Hindlimb muscle (tissue), 1 donor: ENCODE results near the gene FLII. TPM values are rescaled to one million over a fixed set of nuclear protein-coding genes. Genes with fewer than 3 reads are reported as not detected.
A peak's percentile ranks its signal among the peaks of the same experiment; 100 is the strongest.
"Not testable (repeated sequence)": the region's sequence is repeated elsewhere in the genome, so short reads cannot be mapped to it uniquely, and the experiment has no call there.

Experiments used
- DNase-seq: peaks from one replicate; pipeline ENCODE4 v3.0.0-alpha.2; 2013
- polyA plus RNA-seq: library from polyadenylated mRNA; unstranded; fragments of 120-200 nt; gene quantifications from one replicate; pipeline ENCODE4 v1.2.1, GENCODE V29; 2013; ENCODE audit not compliant: insufficient read length

FLII gene
- 181 TPM for polyA plus RNA-seq

DNA sequence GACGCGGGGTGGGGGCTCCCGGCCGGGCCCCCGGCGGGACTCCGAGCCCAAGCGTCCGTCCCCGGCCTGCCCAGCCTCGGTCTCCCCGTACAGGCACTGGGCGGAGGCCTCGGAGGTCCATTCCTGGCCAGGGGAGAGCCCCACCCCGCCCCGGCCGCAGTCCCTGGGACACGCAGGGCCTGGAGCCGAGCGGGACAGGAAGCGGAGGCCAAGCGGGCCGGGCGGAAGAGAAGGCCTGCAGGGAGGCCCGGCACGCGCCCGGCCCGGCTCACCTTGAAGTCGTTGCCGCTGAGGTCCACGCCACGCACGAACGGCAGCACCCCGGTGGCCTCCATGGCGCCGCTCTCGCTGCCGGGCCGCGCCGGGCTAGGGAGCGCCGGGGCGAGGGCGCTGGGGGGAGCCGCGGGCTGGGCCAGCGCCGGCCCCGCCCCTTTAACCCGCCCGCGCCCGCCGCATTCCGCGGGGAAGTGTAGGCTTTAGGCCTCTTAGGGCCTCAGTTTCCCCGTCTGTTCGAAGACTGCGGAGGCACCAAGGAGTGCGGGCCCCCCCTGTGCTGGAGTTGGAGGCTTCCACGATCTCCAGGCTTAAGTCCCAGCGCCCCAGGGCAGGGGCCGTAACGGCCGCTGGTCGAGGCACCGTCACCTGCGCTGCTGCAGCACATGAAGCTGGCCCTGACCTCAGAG lies at the start of gene FLII:
FLII (minus strand) TSS at position 383 of the 683 bp plus-strand sequence; CDS start at position 335, 48 bp downstream.
- peak; percentile 71 for DNase-seq

DNA sequence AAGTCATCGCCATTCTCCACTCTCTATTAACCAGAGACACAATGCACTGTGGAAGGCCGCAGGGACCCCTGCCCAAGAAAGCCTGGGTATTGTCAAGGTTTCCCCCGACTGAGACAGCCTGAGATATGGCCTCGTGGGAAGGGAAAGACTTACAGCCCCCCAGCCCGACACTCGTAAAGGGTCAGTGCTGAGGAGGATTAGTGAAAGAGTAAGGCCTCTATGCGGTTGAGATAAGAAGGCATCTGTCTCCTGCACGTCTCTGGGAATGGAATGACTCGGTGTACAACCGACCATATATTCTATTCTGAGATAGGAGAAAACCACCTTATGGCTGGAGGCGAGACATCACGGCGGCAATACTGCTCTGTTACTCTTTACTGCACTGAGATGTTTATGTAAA lies 44.7 kb upstream of the FLII start:
- DNase-seq, result not testable (repeated sequence)

DNA sequence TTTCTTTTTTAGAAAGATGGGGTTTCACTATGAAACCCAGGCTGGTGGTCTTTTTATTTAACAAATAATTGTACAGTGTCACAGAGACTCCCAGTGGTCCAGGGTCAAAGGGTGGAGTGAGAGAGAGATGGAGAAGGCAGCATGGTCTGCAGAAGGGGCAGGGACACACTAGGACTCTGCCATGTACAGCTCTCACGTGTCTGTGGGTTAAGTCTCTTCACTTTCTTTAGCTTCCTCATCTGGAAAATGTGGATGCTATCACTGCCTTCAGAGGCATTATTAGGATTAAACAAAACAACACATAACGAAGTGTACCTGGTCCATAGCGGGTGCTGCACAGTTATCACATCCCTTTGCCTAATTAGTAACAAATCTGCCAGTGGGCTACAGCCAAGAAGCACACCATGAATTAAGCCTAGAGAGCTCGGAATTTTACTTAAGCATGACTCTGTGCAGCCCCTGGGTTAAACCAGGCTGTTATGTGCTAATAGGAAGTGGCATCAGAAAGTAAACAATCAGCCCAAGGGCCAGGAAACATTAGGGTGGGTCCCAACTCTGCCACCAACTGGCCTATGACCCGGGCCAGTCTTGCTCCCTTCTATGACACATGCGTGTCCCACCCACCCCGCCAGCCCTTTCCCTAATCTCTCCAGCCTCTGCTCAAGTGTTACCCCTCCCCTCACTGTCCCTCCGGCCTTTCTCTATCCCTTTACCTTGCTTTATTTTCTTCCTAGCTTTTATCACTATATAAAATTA lies 42.4 kb upstream of the FLII start:
- no peak for DNase-seq

DNA sequence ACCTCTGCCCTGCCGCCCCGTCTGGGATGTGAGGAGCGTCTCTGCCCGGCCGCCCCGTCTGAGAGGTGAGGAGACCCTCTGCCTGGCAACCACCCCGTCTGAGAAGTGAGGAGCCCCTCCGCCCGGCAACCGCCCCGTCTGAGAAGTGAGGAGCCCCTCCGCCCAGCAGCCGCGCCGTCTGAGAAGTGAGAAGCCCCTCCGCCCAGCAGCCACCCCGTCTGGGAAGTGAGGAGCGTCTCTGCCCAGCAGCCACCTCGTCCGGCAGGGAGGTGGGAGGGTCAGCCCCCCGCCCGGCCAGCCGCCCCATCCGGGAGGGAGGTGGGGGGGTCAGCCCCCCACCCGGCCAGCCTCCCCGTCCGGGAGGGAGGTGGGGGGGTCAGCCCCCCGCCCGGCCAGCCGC lies 39.5 kb upstream of the FLII start:
- DNase-seq, result not testable (repeated sequence)

DNA sequence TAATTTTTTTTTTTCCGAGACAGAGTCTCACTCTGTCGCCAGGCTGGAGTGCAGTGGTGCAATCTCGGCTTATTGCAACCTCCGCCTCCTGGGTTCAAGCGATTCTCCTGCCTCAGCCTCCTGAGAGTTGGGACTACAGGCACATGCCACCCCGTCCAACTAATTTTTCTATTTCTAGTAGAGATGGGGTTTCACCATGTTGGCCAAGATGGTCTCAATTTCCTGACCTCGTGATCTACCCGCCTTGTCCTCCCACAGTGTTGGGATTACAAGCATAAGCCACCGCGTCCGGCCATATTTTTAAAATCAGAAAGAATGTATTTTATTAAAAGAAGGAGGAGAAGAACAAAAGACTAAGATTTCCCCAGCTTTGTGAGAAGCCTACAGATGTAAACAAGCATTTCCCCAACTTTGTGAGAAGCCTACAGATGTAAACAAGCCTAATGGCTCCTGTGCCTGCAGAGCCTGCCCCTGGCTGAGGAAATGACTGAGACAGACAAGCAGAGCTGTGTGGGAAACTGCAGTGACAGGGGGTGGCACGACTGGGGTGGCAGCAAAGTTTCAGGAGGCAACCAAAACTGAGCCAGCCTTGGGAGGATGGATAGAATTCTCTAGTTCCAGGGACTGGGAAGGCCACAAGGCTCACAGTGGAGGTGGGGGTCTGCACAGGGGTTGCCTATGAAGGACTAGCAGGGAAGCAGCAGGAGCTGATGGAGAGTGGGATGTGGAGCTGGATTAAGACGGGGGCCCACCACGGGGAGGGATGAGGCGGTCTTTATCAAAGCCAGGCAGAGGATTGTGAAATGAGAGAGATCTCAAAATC lies 33.4 kb upstream of the FLII start:
- DNase-seq, result no peak

DNA sequence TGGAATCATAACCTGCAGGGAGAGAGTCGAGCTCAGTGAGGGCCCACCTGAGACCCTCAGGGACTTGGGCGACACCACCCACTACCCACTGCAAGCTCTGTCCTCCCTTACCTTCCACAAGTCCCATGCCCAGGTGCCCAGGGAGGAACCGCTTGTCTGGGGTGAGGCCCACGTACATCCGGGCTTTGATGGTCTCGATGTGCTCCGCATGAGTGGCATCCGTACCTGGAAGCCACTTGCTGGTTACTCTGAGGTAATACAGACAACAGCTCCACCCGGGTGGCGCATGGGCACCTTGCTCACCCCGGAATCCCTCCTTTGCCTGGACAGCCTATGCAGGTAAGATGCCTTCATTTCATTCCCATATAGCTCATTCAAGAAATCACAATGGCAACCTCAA lies 26.8 kb upstream of the FLII start:
- no peak for DNase-seq

DNA sequence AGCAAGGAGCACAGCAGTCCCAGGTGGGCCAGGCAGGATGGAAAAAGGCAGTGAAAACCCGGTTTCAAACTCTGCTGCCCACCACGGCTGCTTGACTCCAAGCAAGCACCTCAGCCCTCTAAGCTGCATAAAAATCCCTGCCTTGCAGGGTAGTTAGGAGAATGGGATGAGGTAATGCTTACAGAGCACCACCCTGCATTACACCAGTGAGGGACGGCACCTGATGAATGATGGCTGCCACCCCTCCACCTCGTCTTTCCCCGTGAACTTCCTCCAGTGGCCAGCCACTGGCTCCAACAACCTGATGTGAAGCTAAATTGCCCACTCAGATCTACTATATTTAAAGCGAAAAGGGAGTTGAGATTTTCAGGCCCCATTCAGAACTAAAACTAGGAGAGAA lies 23.2 kb upstream of the FLII start:
- no peak for DNase-seq

DNA sequence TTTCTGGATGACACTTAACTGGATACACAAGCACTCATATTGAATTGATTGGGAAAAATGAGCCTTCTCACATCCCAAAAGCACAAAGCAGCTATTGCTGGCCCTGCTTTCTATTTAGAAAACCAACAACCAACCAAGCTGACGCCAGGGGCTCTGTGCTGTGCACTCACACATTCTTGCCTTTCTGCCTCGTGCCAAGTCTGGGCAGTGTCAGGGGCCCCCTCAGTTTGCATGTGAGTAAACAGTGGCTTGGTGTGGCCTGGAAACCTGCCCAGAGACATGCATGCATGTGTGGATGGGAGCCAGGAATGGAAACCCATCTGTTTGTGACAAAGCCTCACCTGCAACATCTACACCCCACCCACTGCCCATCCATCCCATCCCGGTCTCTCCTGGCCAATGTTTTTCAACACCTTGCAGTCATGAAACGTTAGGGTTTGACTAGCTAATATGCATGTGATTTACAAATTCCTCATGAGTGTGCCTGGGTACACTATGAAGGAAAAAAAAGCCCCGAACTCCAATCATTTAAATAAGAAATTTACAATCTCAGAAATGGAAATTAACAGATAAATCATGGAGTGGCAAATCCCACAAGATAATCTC lies 22.3 kb upstream of the FLII start:
- DNase-seq, result no peak

DNA sequence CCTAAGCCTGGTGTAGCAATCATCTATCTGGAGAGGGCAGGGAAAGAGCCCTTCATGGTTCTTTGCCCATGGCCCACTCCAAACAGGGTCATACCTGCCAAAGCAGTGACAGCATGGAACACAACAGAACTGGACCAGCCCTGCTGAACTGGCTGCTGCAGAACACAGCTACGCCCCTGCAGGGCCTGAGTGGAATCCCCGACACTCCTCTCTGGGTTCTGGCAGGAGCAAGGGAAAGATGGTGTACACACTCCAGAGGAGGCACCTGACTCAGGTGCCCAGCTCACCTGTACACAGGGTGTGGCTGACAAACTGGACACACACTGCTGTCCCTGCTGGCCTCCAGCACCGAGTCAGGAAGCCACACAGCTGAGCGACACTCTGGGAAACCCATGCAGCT lies 21.7 kb upstream of the FLII start:
- no peak for DNase-seq

DNA sequence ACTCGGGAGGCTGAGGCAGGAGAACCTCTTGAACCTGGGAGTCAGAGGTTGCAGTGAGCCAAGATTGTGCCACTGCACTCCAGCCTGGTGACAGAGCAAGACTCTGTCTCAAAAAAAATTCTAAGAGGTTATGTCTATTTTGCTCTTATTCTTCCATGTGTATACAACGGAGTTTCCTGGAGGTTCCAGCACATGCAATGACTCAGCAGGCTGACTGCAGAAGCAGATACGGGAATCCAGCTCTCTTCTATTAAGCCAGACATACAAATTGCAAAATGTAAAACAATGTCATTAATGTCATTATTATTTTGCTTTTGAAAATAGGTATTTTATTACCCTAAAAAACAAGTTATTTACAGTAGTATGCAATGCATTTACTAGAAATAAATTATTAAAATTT lies 20.3 kb upstream of the FLII start:
- no peak for DNase-seq

DNA sequence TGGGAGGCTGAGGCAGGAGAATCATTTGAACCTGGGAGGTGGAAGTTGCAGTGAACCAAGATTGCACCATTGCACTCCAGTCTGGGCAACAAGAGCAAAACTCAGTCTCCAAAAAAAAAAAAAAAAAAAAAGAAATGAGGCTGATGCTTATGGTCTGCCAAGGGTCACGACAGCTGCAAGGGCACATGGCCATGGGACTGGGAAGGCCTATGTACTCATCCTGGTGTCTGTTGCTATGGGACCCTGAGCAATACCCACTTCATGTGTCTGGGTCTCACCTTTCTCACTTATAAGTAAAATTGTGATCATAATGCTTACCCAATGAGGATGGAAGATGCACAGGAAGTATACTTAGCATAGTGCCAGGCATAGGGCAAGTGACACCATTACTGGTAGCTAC lies 18.5 kb upstream of the FLII start:
- DNase-seq, result no peak

DNA sequence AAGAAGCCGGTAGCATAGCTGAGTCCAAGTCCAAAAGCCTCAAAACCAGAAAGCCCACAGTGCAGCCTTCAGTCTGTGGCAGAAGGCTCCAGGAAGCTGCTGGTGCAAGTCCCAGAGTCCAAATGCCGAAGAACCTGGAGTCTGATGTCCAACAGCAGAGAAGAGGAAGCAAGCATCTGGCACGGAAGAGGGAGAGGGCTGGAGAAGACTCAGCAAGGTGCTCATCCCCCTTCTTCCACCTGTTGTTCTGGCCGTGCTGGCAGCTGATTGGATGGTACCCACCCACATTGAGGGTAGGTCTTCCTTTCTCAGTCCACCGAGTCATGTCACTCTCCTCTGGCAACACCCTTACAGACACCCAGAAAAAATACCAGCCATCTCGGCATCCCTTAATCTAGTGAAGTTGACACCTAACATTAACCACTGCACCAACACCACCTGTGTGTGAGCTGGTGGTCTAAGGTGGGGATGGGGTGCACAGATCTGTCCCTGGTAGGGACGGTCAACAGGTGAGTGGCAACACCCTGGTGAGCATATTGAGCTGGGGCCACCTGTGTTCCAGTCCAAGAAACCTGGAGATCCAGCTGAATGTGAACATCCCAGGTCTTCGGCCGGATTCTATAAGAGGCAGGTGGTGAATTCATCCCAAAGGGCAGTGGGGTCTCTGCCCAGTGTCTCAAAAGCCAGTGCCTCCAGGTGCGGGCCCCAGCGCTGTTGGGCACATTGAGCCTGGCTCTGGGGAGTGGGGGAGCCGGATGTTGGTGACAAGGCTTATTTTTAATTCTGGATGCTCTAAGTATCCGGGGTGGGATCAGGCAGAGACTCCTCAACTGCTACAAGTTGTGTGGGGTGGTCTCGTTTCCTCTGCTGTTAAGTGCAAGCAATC lies 11.8 kb upstream of the FLII start:
- DNase-seq, result no peak

DNA sequence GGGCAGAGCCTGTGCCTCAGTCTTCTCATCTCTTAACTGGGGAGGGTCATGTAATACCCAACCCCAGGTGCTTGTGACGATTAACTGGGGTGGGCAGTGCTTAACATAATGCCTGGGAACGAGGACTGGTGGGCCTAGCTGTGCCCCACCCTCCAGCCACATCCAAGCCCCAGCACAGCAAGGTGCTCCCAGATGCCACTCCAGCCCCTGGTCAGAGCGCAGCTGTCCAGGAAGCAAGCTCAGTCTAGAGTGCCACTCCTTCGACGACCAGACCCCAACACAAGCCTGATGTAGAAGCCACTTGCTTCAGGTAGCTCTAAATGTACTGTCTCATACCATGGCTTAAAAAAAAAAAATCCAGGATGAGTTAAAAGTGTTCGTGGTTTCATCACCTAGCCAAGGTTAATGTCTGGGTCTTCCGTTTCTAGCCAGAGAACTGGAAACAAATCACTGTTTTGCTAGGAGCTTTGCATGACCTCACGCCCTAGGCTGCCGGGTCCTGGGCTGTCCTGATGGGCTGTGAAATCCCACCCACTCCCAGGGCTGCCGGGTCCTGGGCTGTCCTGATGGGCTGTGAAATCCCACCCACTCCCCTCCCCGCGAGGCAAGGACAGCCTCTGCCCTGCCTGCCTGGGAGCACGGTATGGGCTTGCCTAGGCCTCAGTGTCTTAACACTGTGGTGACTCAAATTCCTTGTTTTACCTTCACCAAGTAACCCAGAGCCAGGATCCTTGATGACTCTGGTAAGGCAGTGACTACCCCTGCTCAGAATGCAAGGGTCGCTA lies 9.6 kb upstream of the FLII start:
- no peak for DNase-seq

DNA sequence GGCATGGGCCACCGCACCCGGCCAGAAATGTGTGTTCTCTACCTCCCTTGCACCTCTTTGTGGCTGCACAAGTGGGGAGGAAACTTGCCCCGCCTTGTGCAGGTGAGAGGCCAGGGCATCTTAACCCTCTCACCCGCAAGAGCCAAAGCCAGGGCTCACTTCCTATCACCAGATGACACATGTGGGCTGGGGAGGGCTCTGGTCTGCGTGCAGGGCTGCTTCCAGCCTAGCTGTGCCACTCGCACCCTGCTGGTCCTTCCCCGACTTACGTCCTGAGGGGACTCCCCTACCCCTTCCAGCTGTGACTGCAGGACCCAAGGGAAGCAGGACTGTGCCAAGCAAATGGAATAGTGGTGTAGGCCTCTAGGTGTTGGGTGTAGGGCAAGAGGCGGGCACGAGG lies 8.8 kb upstream of the FLII start:
- no peak for DNase-seq

DNA sequence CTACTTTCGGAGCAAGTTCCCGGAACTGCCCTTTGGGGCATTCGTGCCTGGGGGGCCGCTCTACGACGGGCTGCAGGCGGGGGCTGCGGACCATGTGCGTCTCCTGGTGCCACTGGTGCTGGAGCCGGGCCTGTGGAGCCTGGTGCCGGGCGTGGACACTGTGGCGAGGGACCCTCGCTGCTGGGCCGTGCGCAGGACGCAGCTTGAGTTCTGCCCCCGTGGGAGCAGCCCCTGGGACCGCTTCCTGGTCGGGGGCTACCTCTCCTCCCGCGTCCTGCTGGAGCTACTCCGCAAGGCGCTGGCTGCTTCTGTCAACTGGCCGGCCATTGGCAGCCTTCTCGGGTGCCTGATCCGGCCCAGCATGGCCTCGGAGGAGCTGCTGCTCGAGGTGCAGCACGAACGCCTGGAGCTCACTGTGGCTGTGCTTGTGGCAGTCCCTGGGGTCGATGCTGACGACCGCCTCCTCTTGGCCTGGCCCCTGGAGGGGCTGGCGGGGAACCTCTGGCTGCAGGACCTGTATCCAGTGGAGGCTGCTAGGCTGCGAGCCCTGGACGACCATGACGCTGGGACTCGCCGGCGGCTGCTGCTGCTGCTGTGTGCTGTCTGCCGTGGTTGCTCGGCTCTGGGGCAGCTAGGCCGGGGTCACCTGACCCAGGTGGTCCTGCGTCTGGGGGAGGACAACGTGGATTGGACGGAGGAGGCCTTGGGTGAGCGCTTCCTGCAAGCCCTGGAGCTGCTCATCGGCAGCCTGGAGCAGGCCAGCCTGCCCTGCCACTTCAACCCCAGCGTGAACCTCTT lies 5.5 kb upstream of the FLII start:
- DNase-seq, result no peak

DNA sequence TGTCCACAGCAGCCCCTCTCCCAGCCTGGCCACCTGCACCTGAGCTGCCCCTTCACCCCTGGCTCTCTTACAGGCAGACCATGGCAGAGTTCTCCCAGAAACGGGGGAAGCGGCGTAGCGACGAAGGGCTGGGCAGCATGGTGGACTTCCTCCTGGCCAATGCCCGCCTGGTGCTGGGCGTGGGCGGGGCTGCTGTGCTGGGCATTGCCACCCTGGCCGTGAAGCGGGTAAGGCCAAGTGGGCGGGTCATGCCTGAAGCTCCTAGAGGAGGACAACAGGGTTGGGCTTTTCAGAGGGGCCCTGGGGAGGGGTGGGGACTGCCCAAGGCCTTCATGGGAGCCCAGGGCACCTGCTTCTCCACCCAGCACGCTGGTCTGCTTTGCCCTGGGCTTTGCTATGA lies 4.1 kb upstream of the FLII start:
- no peak for DNase-seq

DNA sequence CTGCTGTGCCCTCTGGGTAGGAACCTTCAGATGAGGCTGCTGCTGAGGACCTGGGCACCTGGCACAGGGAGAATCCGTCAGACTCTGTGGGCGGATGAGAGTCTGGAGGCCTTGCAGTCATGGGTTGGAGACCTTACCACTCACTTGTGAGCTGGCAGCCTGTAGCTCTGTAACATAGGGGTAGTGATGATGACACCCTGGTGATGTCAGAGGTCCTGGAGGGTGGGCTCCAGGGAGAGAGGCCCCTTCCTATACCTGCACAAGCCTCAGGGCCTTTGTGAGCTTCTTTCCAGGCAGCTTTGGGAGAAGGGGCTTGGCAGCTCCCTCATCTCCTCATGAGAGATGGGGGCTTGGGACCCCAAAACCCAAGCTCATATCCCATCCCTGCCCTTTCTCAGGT lies 3.6 kb upstream of the FLII start:
- DNase-seq, result no peak

DNA sequence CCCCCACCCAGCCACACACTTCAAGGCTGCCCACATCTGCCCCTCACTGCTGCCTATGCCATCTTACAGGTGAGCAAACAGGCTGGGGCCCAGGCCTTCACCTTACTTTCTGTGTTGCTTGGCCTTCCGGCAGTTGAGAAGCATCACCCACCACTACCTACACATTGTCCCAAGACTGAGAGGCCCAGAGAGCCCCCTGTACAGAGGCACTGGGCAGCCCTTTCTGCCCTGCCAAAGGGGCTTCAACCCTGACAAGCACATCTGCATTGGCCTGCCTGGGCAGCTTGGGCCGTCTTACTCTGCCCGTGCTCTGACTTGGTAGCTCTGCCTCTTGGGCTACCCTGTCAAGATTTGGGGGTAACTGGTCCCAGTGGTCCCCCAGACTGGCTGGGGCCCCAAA lies 3.1 kb upstream of the FLII start:
- no peak for DNase-seq

DNA sequence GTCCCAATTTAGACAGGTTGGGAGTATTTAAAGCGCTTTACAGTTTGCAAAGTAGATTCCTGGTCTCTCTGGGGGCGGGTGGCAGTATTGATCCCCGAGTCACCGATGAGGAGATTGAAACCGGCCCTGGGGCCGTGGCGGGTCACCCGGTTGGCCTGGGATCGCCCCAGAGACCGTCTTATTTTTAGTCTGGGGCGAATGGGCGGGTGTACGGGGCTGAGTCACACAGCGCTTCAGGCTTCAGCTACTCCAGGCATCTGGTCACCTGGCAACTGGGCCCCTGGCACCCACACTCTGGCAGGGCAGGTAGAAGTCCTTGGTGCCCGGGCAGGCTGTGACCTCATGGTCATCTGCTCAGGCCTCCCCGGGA lies 2.6 kb upstream of the FLII start:
- DNase-seq, result no peak
